Measurements from ENCODE around the gene LTBP1.

DNA sequence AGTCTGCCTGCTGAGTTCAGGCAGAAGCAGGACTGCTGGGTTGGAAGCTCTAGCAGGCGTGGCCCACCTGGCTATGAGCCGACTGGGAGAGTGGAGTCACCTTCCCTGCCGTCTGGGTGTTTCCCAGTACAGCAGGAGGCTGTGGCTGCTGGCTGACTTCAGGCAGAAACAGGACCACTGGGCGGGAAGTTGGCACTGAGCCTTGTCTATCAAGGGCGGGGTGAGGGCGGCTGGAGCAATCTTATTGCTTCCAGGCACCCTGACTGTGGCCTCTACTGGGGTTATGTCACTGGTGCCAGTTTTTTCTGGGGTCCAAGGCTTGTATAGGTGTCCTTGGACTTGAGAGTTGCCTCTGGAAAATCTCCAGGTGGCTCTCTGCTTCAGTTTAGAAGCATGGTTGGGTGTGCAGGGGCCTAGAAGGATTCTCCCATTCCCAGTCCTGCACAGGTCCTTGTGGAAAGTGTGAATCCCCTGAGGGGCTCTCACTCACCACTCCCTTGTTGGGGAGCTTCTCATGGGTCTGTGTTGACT, 30.5 kb downstream of the LTBP1 start:
- TF ChIP-seq CTCF (optimal IDR thresholded peaks at IDR 0.05 in 1 of 3, IDR thresholded peaks at IDR 0.05 in 1 of 3, conservative IDR thresholded peaks at IDR 0.05 in 1 of 3; ENCODE audit: extremely low read depth in 1 of 3, insufficient read depth in 2 of 3, low read length in 3 of 3) (no peak), EZH2 (IDR thresholded peaks at IDR 0.05; ENCODE audit: low read length) (no peak)

Data from keratinocyte (primary cell).